ENCODE data around the gene RPS6KA5. TPM values are rescaled to one million over a fixed set of nuclear protein-coding genes. Genes with fewer than 3 reads are reported as not detected.
"Not testable (repeated sequence)": the region's sequence is repeated elsewhere in the genome, so short reads cannot be mapped to it uniquely, and the experiment has no call there.

The RPS6KA5 gene
- total and polyA plus RNA-seq, 7 donors: 0.94 to 20.0 (median 11.5) TPM

DNA sequence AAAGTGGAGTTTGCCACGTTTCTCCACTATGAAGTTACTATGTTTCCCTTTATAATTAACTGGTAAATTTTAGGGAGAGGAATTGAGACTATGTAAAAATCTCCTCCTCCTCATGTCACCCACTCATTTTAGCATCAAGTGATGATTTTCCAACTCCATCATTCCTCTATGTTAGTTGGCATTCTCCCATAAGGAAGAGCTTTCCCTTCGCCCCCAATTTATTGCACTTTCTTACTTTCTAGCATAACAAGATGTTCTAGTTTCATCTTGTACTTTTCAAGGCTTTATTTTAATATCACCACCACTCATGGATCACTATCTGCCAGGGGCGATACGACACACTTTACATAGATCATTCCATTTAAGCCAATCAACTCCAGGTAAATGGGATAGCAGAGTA is 97.1 kb downstream of the RPS6KA5 start:
- Histone ChIP-seq H3K27me3 (ENCODE audit: insufficient read depth in 3 of 3, low read length in 2 of 3) (no peaks in the 10 kb centered on the region), H3K36me3 (ENCODE audit: insufficient read depth in 1 of 2, low read depth in 1 of 2) (no peaks in the 10 kb centered on the region), H3K27ac (no peak overlapping the region), H3K4me3 (no peak overlapping the region), H3K4me1 (no peaks in the 10 kb centered on the region), H3K9me3 (no peaks in the 10 kb centered on the region)
- intact Hi-C loops (cut with DNase I): no loop called here
- DNase-seq (no peak), ATAC-seq (no peak)
- TF ChIP-seq, protein P1, sequence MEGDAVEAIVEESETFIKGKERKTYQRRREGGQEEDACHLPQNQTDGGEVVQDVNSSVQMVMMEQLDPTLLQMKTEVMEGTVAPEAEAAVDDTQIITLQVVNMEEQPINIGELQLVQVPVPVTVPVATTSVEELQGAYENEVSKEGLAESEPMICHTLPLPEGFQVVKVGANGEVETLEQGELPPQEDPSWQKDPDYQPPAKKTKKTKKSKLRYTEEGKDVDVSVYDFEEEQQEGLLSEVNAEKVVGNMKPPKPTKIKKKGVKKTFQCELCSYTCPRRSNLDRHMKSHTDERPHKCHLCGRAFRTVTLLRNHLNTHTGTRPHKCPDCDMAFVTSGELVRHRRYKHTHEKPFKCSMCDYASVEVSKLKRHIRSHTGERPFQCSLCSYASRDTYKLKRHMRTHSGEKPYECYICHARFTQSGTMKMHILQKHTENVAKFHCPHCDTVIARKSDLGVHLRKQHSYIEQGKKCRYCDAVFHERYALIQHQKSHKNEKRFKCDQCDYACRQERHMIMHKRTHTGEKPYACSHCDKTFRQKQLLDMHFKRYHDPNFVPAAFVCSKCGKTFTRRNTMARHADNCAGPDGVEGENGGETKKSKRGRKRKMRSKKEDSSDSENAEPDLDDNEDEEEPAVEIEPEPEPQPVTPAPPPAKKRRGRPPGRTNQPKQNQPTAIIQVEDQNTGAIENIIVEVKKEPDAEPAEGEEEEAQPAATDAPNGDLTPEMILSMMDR (IDR thresholded peaks at IDR 0.05): no peak
- WGBS, 3 donors: 91 to 94% (median 91%) methylated on average over 4 of the region's 4 CpGs

DNA sequence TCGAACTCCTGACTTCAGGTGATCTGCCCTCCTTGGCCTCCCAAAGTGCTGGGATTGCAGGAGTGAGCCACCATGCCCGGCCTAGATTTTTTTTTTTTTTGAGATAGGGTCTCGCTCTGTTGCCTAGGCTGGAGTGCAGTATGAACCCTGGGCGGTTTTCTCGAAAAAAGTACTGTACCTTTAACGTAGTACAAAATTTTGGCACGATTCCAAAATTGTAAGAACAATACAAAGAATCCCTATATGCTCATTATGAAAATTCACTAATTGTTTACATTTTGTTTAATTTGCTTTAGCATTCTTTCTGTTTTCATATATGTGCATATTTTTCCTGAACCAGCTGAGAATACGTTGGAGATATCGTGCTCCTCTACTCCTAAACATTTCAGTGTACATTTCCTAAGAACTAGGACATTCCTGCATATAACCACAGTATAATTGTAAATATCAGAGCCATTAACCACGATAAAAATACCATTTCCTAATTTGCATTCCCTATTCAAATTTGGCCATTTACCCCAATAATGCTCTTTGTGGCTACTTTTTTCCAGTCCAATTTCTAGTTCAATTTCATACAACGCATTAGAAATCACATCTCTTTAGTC is 97.8 kb downstream of the RPS6KA5 start:
- no peaks in the 10 kb centered on the region for H3K27me3 ChIP-seq (ENCODE audit: insufficient read depth in 3 of 3, low read length in 2 of 3)
- no peak overlapping the region for H3K27ac ChIP-seq
- H3K9me3 ChIP-seq: no peaks in the 10 kb centered on the region
- no peaks in the 10 kb centered on the region for H3K36me3 ChIP-seq (ENCODE audit: insufficient read depth in 1 of 2, low read depth in 1 of 2)
- TF ChIP-seq, protein P1 (IDR thresholded peaks at IDR 0.05): no peak
- no peak overlapping the region for H3K4me3 ChIP-seq
- DNase-seq (no peak), ATAC-seq (no peak)
- intact Hi-C loops (cut with DNase I): no loop called here
- no peaks in the 10 kb centered on the region for H3K4me1 ChIP-seq
- 86 to 90% (median 86%) methylated on average over 11 of the region's 11 CpGs for WGBS, 3 donors

DNA sequence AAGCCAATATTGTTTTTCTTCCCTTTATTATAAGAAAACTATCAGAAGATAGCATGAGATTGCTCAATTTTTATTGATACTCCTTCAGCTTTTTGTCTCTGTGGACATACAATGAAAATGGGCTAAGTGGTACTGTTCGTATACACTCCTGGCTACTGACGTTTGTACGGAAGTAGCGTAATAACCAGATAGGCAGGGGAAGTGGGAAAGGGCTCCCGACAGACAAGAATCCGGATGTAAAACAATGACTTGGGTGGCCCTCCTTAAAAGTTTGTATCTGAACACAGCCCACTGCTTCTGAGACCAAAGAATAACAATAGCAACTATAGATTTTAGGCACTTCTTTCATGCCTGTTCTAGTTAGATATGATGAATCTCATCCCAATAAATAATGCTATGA is 99.6 kb downstream of the RPS6KA5 start:
- DNase-seq: no peak
- H3K36me3 ChIP-seq (ENCODE audit: insufficient read depth in 1 of 2, low read depth in 1 of 2): no peaks in the 10 kb centered on the region
- no peak overlapping the region for H3K27ac ChIP-seq
- no peak overlapping the region for H3K4me3 ChIP-seq
- H3K4me1 ChIP-seq: no peaks in the 10 kb centered on the region
- WGBS, 3 donors: 77 to 88% (median 87%) methylated on average over 6 of the region's 6 CpGs
- TF ChIP-seq, protein P1 (IDR thresholded peaks at IDR 0.05): no peak
- H3K9me3 ChIP-seq: peaks cover 13% of the 10 kb centered on the region
- no peaks in the 10 kb centered on the region for H3K27me3 ChIP-seq (ENCODE audit: insufficient read depth in 3 of 3, low read length in 2 of 3)
- intact Hi-C loops (cut with DNase I): no loop called here
- ATAC-seq: no peak

DNA sequence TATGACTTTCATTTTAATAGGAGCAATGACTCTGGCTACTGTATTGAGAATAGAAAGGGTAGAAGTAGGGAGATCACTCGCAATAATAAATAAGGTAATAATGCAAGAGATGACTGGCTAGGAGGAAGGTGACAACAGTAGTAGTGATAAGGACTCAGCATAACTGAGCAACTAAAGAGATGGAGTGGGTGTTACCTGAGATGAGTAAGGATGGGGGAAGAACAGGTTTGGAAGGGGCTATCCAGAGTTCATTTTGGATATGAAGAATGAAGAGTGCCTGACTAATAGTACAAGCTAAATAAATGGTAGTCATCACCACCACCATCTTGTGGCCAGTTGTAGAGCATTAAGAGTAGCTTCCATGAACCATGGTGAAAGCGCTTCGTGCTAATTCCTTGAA is 101.1 kb downstream of the RPS6KA5 start:
- Histone ChIP-seq H3K4me1 (no peaks in the 10 kb centered on the region), H3K27me3 (ENCODE audit: insufficient read depth in 3 of 3, low read length in 2 of 3) (no peaks in the 10 kb centered on the region), H3K9me3 (peaks cover 26% of the 10 kb centered on the region), H3K36me3 (ENCODE audit: insufficient read depth in 1 of 2, low read depth in 1 of 2) (no peaks in the 10 kb centered on the region), H3K27ac (no peak overlapping the region), H3K4me3 (no peak overlapping the region)
- intact Hi-C loops (cut with DNase I): no loop called here
- no peak for DNase-seq
- 98 to 99% (median 98%) methylated on average over 3 of the region's 3 CpGs for WGBS, 3 donors
- TF ChIP-seq, protein P1 (IDR thresholded peaks at IDR 0.05): no peak
- no peak for ATAC-seq

DNA sequence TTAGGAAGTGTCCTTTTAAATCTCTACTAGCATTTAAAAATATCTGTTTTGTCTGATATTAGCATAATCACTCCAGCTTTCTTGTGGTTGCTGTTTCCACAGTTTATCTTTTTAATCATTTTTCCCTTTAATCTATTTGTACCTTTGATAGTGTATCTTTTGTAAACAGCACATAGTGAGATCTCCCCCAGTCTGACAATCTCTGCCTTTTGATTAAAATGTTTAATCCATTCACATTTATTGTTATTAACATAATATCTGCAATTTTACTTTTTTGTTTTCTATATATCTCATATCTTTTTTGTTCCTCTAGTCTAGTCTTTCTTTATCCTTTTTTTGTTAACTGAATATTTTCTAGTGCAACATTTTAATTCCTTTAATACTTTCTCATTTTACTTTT is 104.2 kb downstream of the RPS6KA5 start:
- Histone ChIP-seq H3K27ac (no peak overlapping the region), H3K4me1 (no peaks in the 10 kb centered on the region), H3K36me3 (ENCODE audit: insufficient read depth in 1 of 2, low read depth in 1 of 2) (no peaks in the 10 kb centered on the region), H3K27me3 (ENCODE audit: insufficient read depth in 3 of 3, low read length in 2 of 3) (no peaks in the 10 kb centered on the region), H3K9me3 (peaks cover 33% of the 10 kb centered on the region), H3K4me3 (no peak overlapping the region)
- no peak for DNase-seq
- ATAC-seq: no peak
- TF ChIP-seq, protein P1 (IDR thresholded peaks at IDR 0.05): no peak
- intact Hi-C loops (cut with DNase I): no loop called here

DNA sequence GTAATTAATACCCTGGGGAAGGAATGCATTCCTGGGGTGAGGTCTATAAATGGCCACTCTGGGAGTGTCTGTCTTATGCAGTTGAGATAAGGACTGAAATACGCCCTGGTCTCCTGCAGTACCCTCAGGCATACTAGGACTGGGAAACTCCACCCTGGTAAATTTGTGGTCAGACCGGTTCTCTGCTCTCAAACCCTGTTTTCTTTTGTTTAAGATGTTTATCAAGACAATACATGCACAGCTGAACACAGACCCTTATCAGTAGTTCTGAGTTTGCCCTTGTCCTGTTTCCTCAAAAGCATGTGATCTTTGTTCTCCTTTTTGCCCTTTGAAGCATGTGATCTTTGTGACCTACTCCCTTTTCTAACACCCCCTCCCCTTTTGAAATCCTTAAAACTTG is 106.8 kb downstream of the RPS6KA5 start:
- WGBS, 3 donors: 83 to 92% (median 90%) methylated on average over 2 of the region's 2 CpGs
- H3K4me3 ChIP-seq; H3K36me3 ChIP-seq (ENCODE audit: insufficient read depth in 1 of 2, low read depth in 1 of 2); DNase-seq; intact Hi-C loops (cut with DNase I); H3K27me3 ChIP-seq (ENCODE audit: insufficient read depth in 3 of 3, low read length in 2 of 3); ATAC-seq; H3K27ac ChIP-seq; H3K4me1 ChIP-seq: not testable (repeated sequence)
- H3K9me3 ChIP-seq: peaks cover 33% of the 10 kb centered on the region
